Left colon (tissue), 2 donors: ENCODE data around the gene PTPRN. TPM values are rescaled to one million over a fixed set of nuclear protein-coding genes. Genes with fewer than 3 reads are reported as not detected.

Source experiments
- ATAC-seq: fragments of 200-7000 bp; cut with Tn5 transposase; one replicate; pipeline ENCODE4 v1.9.1; 2020; ENCODE audit warnings: mild to moderate bottlenecking, moderate library complexity
- DNase-seq, 2 donors: peaks; one replicate each; pipeline ENCODE4 v3.0.0-alpha.2; 2020
- intact Hi-C, 2 donors: fragments of 100-400 bp; cut with DNase I in 1 of 2; cut with micrococcal nuclease in 1 of 2; formaldehyde crosslinking; loops; one replicate each; pipeline versions ENCODE4 v1.11.2 to v1.14.0; 2022; cut with DNase I, micrococcal nuclease
- microRNA-seq, 2 donors: library from miRNA; unstranded; fragments of <30 nt; microRNA quantifications; one replicate each; pipeline versions ENCODE4 v1.1.0 to v1.2.0, GENCODE V29; 2020
- total RNA-seq, 2 donors: library from RNA; stranded (reverse); fragmentation: NEBNext Ultra II Directional; extraction: Animal tissue kit (Norgen Biotek cat#: 25700); gene quantifications; one replicate each; pipeline ENCODE4 v1.2.1, GENCODE V29; 2021
- donor health status: DM: no; HTN: no; CAD: no.
- donor health status: DM: yes; HTN: yes; CAD: no.

The PTPRN gene
- total RNA-seq, 2 donors from 2014 or later, result 1.9 to 2.3 TPM

DNA sequence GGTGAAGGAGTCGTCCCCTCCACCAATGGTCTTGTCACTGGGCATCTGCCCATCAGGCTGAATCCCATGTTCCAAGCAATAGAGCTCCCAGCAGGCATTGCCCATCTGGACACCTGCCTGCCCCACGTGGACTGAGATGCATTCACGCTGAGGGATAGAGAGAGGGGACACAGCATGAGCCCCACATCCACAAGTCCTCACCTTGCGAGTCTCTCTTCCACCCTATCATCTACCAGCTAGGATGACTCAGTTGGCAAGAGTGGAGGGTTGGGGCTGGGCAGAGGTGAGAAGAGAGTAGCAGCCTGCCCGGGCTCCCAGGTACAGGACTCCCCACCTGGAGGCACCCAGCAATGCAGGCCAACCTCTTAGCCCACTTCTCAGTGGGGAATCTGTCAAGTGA, 57.1 kb downstream of the PTPRN start:
- intact Hi-C loops, result no loop called here
- ATAC-seq, result no peak

DNA sequence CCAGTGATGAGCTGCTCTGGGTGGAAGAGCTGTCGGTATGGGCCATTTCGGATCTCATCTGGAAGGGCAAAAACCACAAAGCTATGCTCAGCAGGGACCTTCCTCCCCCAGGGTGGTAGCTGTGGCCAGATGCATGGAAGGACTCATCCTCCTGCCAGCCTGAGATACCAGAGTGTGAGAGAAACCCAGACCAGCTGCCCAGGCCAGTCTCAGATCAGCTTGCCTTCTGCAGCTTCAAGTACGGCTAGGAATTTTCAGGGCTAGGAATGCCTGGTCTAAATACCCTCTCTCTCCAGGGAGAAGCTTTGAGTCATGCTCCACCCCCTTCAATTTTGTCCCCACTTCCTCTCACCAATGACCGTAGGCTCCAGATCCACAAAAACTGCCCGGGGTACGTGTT, 57.5 kb downstream of the PTPRN start:
- intact Hi-C loops, result no loop called here
- DNase-seq (no peak), ATAC-seq (no peak)

More for the DNA sequence above, 57.1 kb downstream of the PTPRN start:
- DNase-seq, result peak in 1 of 2 donors; percentile 23

DNA sequence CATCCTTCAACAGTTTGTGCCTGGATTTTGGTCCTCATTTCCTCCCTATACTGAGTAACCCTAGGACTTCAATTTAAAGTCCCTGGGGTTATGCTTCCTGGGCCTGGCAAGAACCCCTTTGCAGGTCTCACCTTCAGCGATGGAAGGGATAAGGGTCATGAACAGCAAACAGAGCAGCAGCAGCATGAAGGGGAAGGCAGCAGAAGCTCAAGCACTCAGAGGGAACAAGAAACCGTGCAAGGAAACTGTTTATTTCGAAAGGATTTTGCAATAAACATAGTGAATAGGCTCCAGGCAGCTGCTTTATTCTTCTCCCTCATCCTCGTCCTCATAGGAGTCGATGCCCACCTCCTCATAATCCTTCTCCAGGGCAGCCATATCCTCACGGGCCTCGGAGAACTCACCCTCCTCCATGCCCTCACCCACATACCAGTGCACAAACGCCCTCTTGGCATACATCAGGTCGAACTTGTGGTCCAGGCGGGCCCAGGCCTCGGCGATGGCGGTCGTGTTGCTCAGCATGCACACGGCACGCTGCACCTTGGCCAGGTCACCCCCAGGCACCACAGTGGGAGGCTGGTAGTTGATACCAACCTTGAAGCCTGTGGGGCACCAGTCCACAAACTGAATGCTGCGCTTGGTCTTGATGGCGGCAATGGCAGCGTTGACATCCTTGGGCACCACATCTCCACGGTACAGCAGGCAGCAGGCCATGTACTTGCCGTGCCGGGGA, 59.0 kb downstream of the PTPRN start:
- intact Hi-C loops, result no loop called here
- no peak for ATAC-seq
- DNase-seq, result peak in 1 of 2 donors; percentile 33

DNA sequence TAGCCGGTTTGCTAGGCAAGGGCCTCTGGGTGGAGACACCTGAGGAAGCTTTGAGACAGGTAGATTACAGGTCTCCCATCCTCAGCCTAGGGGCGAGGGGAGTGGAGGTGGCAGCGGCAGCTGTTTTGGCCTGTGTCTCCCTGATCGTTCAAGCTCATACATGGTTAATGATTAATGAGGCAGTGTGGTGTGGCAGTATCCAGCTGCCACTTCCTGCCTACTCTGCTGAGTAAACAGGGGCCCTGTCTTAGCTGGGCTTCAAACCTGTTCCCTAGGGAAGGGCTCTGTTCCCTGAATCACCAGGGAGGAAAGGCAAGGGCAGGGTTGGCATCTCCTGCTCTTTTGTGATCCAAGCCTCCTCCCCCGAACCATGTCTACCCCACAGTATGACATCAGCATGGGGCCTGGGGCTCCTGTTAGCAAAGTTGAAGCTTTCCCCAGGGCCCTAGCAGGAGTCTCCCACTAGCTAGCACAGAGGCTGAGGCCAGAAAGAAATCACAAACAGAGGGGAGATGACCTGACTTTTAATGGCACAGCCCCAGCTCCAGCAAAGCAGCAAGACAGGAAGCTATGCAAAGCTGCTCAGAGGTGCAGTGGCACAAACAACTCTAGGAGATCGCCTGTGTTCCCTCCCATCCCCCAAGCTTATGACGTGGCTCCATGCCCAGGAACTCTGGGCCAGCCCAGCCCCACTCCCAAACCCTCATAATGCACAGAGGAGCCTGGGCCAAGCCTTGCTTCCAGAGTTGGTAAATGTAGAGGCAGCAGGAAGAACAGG, 59.8 kb downstream of the PTPRN start:
- ATAC-seq (peak; percentile 67), DNase-seq (peak; percentile 92 to 93)
- intact Hi-C loops, result no loop called here

DNA sequence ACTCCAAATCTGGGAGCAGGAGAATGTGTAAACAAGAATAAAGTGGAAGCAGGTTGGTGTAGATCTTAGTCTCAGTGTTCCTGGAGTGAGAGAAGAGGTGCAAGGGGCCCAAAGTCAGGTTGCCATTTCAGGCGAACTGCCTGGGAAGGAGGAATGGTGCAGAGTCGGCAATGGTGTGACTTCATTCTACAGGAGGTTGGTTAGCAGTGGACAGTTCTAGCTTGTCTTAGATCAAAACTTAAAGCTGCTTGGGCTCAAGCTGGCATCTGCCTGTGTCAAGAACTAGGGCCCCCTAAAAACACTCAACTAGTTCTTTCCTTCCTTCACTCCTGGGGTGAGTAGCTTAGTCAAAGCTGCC, 60.4 kb downstream of the PTPRN start:
- ATAC-seq, result no peak
- intact Hi-C loops, result no loop called here
- DNase-seq, result no peak

DNA sequence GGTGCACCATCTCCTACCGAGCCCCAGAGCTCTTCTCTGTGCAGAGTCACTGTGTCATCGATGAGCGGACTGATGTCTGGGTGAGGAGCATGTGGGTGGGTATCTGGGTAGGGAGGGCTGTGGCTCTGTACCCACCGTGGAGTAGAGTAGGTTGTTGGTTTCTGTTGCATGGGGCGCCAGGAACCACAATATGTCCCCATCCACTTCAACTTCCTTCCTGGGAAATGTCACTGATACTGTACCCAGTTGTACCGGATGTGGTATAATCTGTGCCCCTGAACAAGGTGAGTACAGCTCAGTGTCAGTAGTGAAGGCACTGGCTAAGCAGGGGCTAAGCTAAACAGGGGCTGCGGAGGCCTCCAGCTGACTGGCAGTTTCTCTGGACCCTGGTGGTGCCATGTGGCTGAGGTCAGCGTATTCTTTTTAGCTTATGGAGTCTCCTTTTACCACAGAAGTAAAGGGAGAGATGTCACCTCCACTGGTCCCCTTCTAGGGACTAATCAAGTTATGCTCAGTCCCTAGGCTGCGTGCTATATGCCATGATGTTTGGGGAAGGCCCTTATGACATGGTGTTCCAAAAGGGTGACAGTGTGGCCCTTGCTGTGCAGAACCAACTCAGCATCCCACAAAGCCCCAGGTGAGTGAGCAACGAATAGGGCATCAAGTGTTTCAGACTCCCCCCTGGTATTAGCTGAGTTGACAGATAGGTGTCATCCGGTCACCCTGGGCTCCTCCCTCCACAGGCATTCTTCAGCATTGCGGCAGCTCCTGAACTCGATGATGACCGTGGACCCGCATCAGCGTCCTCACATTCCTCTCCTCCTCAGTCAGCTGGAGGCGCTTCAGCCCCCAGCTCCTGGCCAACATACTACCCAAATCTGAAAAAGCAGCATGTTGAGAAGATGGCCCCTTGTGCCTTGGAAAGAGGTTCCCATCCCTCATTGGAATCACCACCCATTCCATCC, 61.2 kb downstream of the PTPRN start:
- ATAC-seq, result no peak

DNA sequence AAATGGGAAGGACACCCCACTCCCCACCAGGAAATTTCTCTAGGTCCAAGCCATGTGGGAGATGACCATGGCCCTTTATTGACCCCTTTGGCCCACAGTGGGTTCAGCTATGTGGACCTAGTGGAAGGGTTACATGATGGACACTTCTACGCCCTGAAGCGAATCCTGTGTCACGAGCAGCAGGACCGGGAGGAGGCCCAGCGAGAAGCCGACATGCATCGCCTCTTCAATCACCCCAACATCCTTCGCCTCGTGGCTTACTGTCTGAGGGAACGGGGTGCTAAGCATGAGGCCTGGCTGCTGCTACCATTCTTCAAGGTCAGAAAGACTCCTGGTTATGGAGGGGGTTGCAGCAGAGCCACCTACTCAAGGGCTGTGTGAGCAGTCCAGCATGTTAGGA, 62.6 kb downstream of the PTPRN start:
- DNase-seq, result no peak
- ATAC-seq, result no peak
- intact Hi-C loops, result no loop called here

More for the DNA sequence above, 61.2 kb downstream of the PTPRN start:
- intact Hi-C loops, result no loop called here
- peak in 1 of 2 donors; percentile 19 for DNase-seq

DNA sequence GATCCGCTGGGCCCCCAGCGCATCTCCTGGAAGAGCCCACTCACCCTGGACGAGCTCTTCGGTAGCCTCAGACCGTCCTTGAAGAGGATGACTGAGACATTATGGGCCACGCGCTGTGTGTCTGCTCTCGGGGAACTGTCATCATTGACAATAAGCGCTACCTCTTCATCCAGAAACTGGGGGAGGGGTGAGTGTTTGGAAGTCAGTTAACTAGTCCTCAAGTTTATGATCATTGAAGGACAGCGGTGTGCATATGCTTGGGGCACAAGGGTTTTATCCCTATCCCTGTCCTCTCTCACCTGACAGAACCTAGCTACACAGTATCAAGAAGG, 63.3 kb downstream of the PTPRN start:
- no peak for ATAC-seq
- DNase-seq, result no peak
- intact Hi-C loops, result no loop called here

DNA sequence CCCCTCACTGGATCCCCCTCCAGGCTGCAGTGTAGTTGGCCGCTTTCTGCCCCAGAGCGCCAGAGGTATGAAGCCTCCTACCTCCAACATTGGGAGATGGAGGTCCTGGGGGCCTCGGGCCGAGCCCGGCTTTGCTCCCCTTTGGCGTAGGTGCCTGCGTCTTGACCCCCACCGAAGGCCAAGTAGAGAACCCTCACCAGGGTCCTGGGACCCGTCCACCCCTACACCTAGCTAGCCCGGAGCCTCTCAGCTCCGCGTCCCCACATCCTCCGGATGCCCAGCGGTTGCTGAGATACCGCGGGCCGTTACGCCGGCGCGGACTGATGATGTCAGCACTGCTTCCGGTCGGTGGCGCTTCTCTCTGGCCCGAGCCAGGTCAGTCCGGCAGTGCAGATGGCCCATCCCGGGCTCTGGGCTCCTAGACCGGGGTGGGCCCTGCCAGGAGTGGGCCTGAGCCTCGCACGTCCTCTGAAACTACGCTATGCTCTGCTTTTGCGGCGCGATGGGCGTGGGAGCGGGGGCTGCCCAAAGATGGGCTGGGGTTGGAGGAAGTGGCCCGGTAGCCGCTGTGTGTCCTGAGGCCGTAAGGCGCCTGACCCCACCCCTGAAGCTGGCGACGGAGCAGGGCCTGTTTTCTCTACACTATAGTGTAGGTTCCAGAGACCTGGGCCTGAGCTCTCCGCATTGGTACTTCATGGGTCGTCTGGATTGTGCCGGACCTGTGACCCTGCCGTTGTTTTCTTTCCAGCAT, 63.9 kb downstream of the PTPRN start, which contains the start of the genes GLB1L and STK16:
GLB1L (minus strand) TSS at position 297 of the 751 bp plus-strand sequence. CDS start 1,871 bp downstream, outside the sequence.
STK16 (plus strand) TSS at position 332 of the 751 bp plus-strand sequence. CDS start 521 bp downstream, outside the sequence.
- intact Hi-C loops, result no loop called here

DNA sequence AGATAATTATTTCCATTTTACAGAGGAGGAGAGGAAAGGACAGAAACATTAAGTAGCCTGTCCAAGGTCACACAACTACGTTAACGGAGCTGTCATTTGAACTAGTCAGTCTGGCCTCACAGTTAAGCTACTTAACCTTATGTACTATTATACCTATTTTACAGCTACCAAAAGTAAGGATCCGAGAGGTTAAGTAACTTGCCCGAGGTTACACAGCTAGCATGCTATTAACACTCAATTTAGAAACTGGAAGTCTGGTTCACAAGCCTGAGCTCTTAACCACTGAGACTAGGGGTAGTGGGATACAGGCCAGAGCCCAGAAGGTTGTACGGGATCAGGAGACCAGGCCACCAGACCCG, 64.4 kb downstream of the PTPRN start:
- DNase-seq, result peak in 1 of 2 donors; percentile 41
- ATAC-seq, result no peak
- intact Hi-C loops, result no loop called here

More for the DNA sequence above, 63.9 kb downstream of the PTPRN start, which contains the start of the genes GLB1L and STK16:
- ATAC-seq, result peak; percentile 62
- DNase-seq, result peak; percentile 93 to 97

DNA sequence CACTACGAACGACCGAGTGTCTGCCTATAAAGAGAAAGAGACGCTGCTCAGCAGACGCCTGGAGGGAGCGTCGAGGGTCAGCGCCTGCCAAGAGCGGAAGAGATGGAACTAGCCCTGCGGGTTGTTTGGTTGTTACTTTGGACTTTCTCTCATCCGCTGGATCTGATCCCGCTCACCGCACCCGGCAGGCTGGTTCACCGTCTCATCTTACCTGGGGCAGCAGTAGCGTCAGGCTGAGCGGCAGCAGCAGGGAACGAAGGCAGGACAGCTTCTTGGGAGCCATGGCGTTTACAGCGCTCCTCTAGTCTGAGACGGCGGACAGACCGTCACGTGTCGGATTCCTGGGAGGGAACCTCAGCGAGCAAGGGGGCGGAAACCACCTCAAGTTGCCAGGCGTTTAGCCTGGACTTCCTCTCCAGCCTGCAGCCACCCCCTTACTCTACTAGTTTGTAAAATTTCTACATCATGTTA, 65.9 kb downstream of the PTPRN start:
- intact Hi-C loops, result no loop called here
- ATAC-seq, result peak; percentile 55
- DNase-seq, result peak; percentile 56 to 64

Small RNA genes within 50 kb of the gene (microRNA-seq; reads per million reads assigned to microRNA genes)
- gene MIR153-1, result 0 reads per million in 2 donors

Other genes with a start within 250 kb of the PTPRN start
- gene IHH, start 248.5 kb downstream of the PTPRN start, total RNA-seq, result 10 to 100 TPM; 72.7 to 85.5 TPM
- gene NHEJ1, start 148.6 kb downstream of the PTPRN start, total RNA-seq, result 10 to 100 TPM; 45.4 to 56.1 TPM
- gene SLC23A3, start 139.4 kb downstream of the PTPRN start, total RNA-seq, result 1 to 10 TPM; 5.1 to 6.1 TPM
- 100 to 1,000 TPM; 119 TPM for gene CNPPD1, start 132.5 kb downstream of the PTPRN start, total RNA-seq
- gene RETREG2, start 131.1 kb downstream of the PTPRN start, total RNA-seq, result 100 to 1,000 TPM; 122 to 138 TPM
- gene ZFAND2B, start 102.6 kb downstream of the PTPRN start, total RNA-seq, result 10 to 100 TPM; 78.0 to 89.9 TPM
- gene ABCB6, start 90.4 kb downstream of the PTPRN start, total RNA-seq, result 10 to 100 TPM in 1 of 2 donors, 1 to 10 TPM in 1; 6.8 to 11.4 TPM
- gene ATG9A, start 79.8 kb downstream of the PTPRN start, total RNA-seq, result 10 to 100 TPM; 60.2 to 66.0 TPM
- 10 to 100 TPM; 33.8 to 40.9 TPM for gene ANKZF1, start 79.6 kb downstream of the PTPRN start, total RNA-seq
- 1 to 10 TPM; 4.2 to 4.5 TPM for gene GLB1L, start 64.0 kb downstream of the PTPRN start, total RNA-seq
- gene STK16, start 63.9 kb downstream of the PTPRN start, total RNA-seq, result 10 to 100 TPM; 41.9 to 42.5 TPM
- gene TUBA4B, start 56.2 kb downstream of the PTPRN start, total RNA-seq, result not detected
- 10 to 100 TPM; 60.2 to 83.1 TPM for gene TUBA4A, start 55.5 kb downstream of the PTPRN start, total RNA-seq
- 10 to 100 TPM; 64.2 to 67.6 TPM for gene DNAJB2, start 30.0 kb downstream of the PTPRN start, total RNA-seq
- gene RESP18, start 23.3 kb upstream of the PTPRN start, total RNA-seq, result not detected
- 100 to 1,000 TPM in 1 of 2 donors, 10 to 100 TPM in 1; 94.2 to 130 TPM for gene DNPEP, start 78.5 kb upstream of the PTPRN start, total RNA-seq
- gene DES, start 109.0 kb upstream of the PTPRN start, total RNA-seq, result 100 to 1,000 TPM in 1 of 2 donors, 10 to 100 TPM in 1; 18.5 to 706 TPM
- gene SPEG, start 125.4 kb upstream of the PTPRN start, total RNA-seq, result 10 to 100 TPM in 1 of 2 donors, 1 to 10 TPM in 1; 2.9 to 29.4 TPM
- 10 to 100 TPM; 44.8 to 56.1 TPM for gene GMPPA, start 189.5 kb upstream of the PTPRN start, total RNA-seq
- not detected for gene ASIC4, start 205.1 kb upstream of the PTPRN start, total RNA-seq
- 10 to 100 TPM; 27.8 to 37.2 TPM for gene CHPF, start 234.4 kb upstream of the PTPRN start, total RNA-seq
- 1 to 10 TPM; 1.4 to 1.6 TPM for gene TMEM198, start 234.6 kb upstream of the PTPRN start, total RNA-seq